Type B pancreatic cell (in vitro differentiated cells): ENCODE measurements around the gene PCYT1A. TPM values are rescaled to one million over a fixed set of nuclear protein-coding genes. Genes with fewer than 3 reads are reported as not detected.
"Not testable (repeated sequence)": the region's sequence is repeated elsewhere in the genome, so short reads cannot be mapped to it uniquely, and the experiment has no call there.

ENCODE experiments used
- DNase-seq: peaks from one replicate; pipeline ENCODE4 v3.0.0; 2021; ENCODE audit warnings: mixed read lengths; ENCODE audit not compliant: unreplicated experiment; ENCODE audit errors: extremely low spot score
- H3K27ac Mint-ChIP-seq: 2 replicates; pipeline ENCODE4 v1.8.0; 2021; ENCODE audit warnings: mild to moderate bottlenecking, mixed read lengths
- H3K27me3 Mint-ChIP-seq: 2 replicates; pipeline ENCODE4 v1.8.0; 2021; ENCODE audit warnings: mixed read lengths
- H3K36me3 Mint-ChIP-seq: 2 replicates; pipeline ENCODE4 v1.8.0; 2021; ENCODE audit warnings: mixed read lengths
- H3K4me1 Mint-ChIP-seq: one replicate; pipeline ENCODE4 v1.8.0; 2021; ENCODE audit warnings: mixed read lengths; ENCODE audit not compliant: unreplicated experiment
- H3K4me3 Mint-ChIP-seq: 2 replicates; pipeline ENCODE4 v1.8.0; 2021; ENCODE audit warnings: mild to moderate bottlenecking, mixed read lengths
- H3K9me3 Mint-ChIP-seq: 2 replicates; pipeline ENCODE4 v1.8.0; 2021; ENCODE audit warnings: mixed read lengths
- CTCF ChIP-seq: fragments of 200-600 bp; sonication (generic); conservative IDR thresholded peaks from 2 replicates; pipeline ENCODE4 v1.5.0; 2021; ENCODE audit warnings: antibody characterized with exemption, mild to moderate bottlenecking
- total RNA-seq: library from RNA; stranded (reverse); gene quantifications from 2 replicates; pipeline ENCODE4 v1.2.1, GENCODE V29; 2021; ENCODE audit warnings: low replicate concordance

PCYT1A gene
- total RNA-seq, 1 donor from 2014 or later = 39.0 TPM

- no peak for DNase-seq
- no peak overlapping the region for H3K27ac Mint-ChIP-seq
- no peaks in the 10 kb centered on the region for H3K36me3 Mint-ChIP-seq
- no peak for TF ChIP-seq CTCF
- no peak overlapping the region for H3K4me3 Mint-ChIP-seq
- H3K9me3 Mint-ChIP-seq = no peaks in the 10 kb centered on the region
- no peaks in the 10 kb centered on the region for H3K27me3 Mint-ChIP-seq
- H3K4me1 Mint-ChIP-seq = no peaks in the 10 kb centered on the region
Observed at GRCh38 chr3:196254376-196255283, 32.9 kb downstream of the PCYT1A start.

GRCh38 chr3:196251918-196252317 is 35.6 kb downstream of the PCYT1A start:
- Mint-ChIP-seq H3K36me3 (peaks cover 4% of the 10 kb centered on the region), H3K4me1 (no peaks in the 10 kb centered on the region), H3K27me3 (no peaks in the 10 kb centered on the region), H3K9me3 (no peaks in the 10 kb centered on the region), H3K4me3 (no peak overlapping the region), H3K27ac (no peak overlapping the region)
- TF ChIP-seq CTCF = no peak
- DNase-seq = no peak

GRCh38 chr3:196246612-196247308 is 40.8 kb downstream of the PCYT1A start:
- H3K4me3 Mint-ChIP-seq = no peak overlapping the region
- DNase-seq = no peak
- no peaks in the 10 kb centered on the region for H3K4me1 Mint-ChIP-seq
- H3K27me3 Mint-ChIP-seq = no peaks in the 10 kb centered on the region
- no peaks in the 10 kb centered on the region for H3K9me3 Mint-ChIP-seq
- H3K36me3 Mint-ChIP-seq = peaks cover 25% of the 10 kb centered on the region
- no peak for TF ChIP-seq CTCF
- no peak overlapping the region for H3K27ac Mint-ChIP-seq

- H3K4me1 Mint-ChIP-seq, H3K4me3 Mint-ChIP-seq, H3K27me3 Mint-ChIP-seq, H3K27ac Mint-ChIP-seq, DNase-seq, H3K9me3 Mint-ChIP-seq: not testable (repeated sequence)
- peaks cover 29% of the 10 kb centered on the region for H3K36me3 Mint-ChIP-seq
Observed at GRCh38 chr3:196244166-196244565, 43.4 kb downstream of the PCYT1A start.

GRCh38 chr3:196241704-196242103 is 45.8 kb downstream of the PCYT1A start:
- Mint-ChIP-seq H3K27me3 (no peaks in the 10 kb centered on the region), H3K27ac (no peak overlapping the region), H3K4me1 (no peaks in the 10 kb centered on the region), H3K36me3 (peaks cover 30% of the 10 kb centered on the region), H3K4me3 (no peak overlapping the region), H3K9me3 (no peaks in the 10 kb centered on the region)
- TF ChIP-seq CTCF = no peak
- DNase-seq = no peak

GRCh38 chr3:196240424-196240823 is 47.1 kb downstream of the PCYT1A start:
- DNase-seq = no peak
- H3K4me1 Mint-ChIP-seq = no peaks in the 10 kb centered on the region
- H3K9me3 Mint-ChIP-seq = no peaks in the 10 kb centered on the region
- no peak overlapping the region for H3K27ac Mint-ChIP-seq
- no peaks in the 10 kb centered on the region for H3K27me3 Mint-ChIP-seq
- H3K4me3 Mint-ChIP-seq = no peak overlapping the region
- TF ChIP-seq CTCF = no peak
- H3K36me3 Mint-ChIP-seq = peaks cover 23% of the 10 kb centered on the region
